HAP-1 (cell line): ENCODE results near the gene RAPGEF2.
"Not testable (repeated sequence)": the region's sequence is repeated elsewhere in the genome, so short reads cannot be mapped to it uniquely, and the experiment has no call there.

Experiments
- DNase-seq, 2 experiments: peaks; one replicate each; pipeline ENCODE4 v3.0.0-alpha.2; 2016 to 2020; ENCODE audit warnings: low spot score in 2 of 2
- H3K27me3 ChIP-seq: fragments of 250-450 bp; sonication (Bioruptor Pico); 2 replicates; pipeline ENCODE4 v1.5.1; 2020; ENCODE audit warnings: low read depth, mild to moderate bottlenecking, moderate library complexity
- H3K36me3 ChIP-seq: fragments of 250-450 bp; sonication (Bioruptor Pico); replicated peaks from 2 replicates; pipeline ENCODE4 v1.5.1; 2020; ENCODE audit warnings: mild to moderate bottlenecking
- H3K4me1 ChIP-seq: fragments of 250-450 bp; sonication (Bioruptor Pico); 2 replicates; pipeline ENCODE4 v1.5.1; 2020; ENCODE audit warnings: mild to moderate bottlenecking
- H3K4me3 ChIP-seq: fragments of 250-450 bp; sonication (Bioruptor Pico); 2 replicates; pipeline ENCODE4 v1.5.1; 2020; ENCODE audit warnings: mild to moderate bottlenecking, moderate library complexity
- H3K9me3 ChIP-seq: fragments of 250-450 bp; sonication (Bioruptor Pico); 2 replicates; pipeline ENCODE4 v1.5.1; 2020; ENCODE audit warnings: mild to moderate bottlenecking, moderate library complexity
- in situ Hi-C: fragments of 300-500 bp; cut with MboI; formaldehyde crosslinking; loops from 3 replicates; pipeline ENCODE4 v1.14.3; 2020; ENCODE audit warnings: low sequenced_read_pairs, inconsistent platforms, mixed read lengths

RAPGEF2 gene, protein sequence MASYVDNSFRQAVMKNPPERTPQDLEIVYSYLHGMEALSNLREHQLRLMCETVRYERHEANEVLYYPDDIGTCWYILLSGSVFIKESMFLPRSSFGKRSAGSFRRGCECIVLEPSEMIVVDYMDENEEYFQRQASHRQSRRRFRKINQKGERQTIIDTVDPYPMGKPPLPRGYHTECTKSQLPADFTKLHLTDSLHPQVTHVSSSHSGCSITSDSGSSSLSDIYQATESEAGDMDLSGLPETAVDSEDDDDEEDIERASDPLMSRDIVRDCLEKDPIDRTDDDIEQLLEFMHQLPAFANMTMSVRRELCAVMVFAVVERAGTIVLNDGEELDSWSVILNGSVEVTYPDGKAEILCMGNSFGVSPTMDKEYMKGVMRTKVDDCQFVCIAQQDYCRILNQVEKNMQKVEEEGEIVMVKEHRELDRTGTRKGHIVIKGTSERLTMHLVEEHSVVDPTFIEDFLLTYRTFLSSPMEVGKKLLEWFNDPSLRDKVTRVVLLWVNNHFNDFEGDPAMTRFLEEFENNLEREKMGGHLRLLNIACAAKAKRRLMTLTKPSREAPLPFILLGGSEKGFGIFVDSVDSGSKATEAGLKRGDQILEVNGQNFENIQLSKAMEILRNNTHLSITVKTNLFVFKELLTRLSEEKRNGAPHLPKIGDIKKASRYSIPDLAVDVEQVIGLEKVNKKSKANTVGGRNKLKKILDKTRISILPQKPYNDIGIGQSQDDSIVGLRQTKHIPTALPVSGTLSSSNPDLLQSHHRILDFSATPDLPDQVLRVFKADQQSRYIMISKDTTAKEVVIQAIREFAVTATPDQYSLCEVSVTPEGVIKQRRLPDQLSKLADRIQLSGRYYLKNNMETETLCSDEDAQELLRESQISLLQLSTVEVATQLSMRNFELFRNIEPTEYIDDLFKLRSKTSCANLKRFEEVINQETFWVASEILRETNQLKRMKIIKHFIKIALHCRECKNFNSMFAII (N-terminal part only)

DNA sequence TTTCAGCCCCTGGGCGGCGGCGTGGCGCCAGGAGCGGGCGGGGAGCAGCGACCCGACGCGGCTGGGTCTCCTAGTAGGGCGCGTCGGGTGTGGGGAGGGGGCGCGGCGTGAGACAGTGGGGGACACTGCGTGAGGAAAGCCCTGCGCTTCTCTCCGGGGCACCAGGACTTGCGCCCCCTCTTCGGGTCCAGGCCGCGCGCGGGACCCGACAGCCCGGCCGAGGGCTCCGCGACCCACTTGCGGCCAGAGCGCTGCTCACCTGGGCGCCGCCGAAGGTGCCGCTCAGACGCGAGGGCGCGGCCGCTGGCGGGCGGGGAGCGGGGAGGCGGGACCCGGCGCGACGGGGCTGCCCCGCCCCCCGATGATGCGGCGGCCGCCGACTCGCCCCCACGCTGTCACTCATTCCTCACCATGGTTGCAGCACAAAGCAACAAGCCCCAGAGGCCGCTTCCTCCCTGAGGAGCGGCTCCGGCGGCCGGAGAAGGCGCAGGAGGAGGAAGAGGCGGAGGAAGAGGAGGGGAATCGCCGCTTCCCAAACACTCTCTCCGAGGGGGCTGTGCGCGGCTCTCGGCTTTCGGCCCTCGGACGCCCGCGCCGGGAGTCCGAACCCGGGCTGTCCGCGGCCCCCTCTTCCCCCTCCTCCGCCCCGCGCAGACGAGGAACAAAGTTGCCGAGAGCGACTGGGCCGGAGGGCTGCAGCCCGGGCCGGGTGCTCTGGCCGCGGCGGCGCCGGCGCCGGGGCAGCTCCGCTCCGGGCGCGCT lies at the start of gene RAPGEF2:
TSS of gene RAPGEF2 (plus strand) at position 458 of the 762 bp plus-strand sequence. CDS start 1,084 bp downstream, outside the sequence.
- H3K27me3 ChIP-seq = no peaks in the 10 kb centered on the region
- in situ Hi-C loops = no loop called here
- DNase-seq = peak; percentile 86 to 94
- H3K4me1 ChIP-seq = peaks cover 26% of the 10 kb centered on the region
- peak within 1 kb of the TSS; percentile 86 for H3K4me3 ChIP-seq
- peaks cover 3% of the 10 kb centered on the region; the same call in 1 of the 2 replicates for H3K36me3 ChIP-seq
- H3K9me3 ChIP-seq = no peaks in the 10 kb centered on the region

DNA sequence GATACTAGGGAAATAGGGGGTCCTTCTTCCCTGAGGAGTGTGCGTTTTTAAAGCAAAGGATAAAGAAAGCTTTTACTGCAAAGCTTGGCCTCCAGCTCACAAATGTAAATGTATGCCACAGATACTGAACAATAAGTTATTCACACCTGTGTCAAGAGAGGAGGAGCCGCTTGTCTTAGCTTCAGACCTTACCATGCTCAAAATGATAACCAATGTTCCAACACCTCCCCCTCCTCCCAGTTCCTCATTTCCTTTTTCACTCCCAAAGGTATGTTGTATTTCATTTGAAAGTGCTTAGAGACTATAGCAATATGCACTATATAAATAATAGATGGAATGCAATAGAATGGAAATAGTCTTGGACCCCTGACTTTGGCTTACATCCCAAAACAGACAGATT lies 47.0 kb upstream of the RAPGEF2 start:
- in situ Hi-C loops = no loop called here
- H3K27me3 ChIP-seq = no peaks in the 10 kb centered on the region

DNA sequence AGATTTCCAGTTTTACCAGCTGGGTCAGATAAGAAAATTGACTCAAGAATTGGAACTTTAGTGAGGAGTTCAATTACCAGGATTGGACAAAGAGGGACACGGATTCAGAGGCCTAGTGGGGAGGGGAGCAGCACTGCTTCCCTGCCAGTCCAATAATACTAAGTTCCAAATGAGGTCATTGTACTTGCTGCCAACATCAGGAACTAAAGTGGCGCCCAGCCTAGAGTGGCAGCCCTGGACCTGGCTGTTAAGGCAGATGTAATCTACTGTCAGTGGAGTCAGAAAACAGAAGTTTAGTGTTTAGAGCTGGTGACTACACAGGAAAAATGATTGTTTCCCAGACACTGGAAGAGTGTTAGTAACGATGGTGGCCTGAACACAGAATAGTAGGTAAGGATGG lies 42.7 kb upstream of the RAPGEF2 start:
- Histone ChIP-seq H3K27me3 (no peaks in the 10 kb centered on the region), H3K4me3 (no peak overlapping the region), H3K9me3 (no peaks in the 10 kb centered on the region), H3K4me1 (peaks cover 16% of the 10 kb centered on the region), H3K36me3 (no peaks in the 10 kb centered on the region)
- in situ Hi-C loops = no loop called here
- no peak for DNase-seq

More for the DNA sequence above, 47.0 kb upstream of the RAPGEF2 start:
- DNase-seq = peak in 1 of 2 experiments; percentile 22
- Histone ChIP-seq H3K9me3 (no peaks in the 10 kb centered on the region), H3K36me3 (no peaks in the 10 kb centered on the region), H3K4me3 (no peak overlapping the region), H3K4me1 (peaks cover 21% of the 10 kb centered on the region)

DNA sequence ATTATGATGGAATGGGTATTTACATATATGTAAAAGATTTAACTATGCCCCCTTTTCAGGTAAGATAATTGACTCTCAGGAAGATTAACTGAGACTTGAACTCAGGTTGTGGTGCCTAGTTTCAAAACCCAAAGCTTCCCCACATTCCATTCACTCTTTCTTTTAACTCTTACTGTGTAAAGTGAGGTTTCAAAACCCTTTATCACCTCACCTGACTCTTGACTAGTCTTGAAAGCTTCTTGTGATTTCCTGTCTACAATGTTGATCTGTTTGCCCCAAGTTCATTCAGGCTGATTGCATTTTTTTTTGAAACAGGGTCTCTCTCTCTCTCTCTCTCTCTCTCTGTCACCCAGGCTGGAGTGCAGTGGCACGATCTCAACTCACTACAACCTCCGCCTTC lies 40.5 kb upstream of the RAPGEF2 start:
- in situ Hi-C loops = no loop called here
- H3K9me3 ChIP-seq = no peaks in the 10 kb centered on the region
- no peak for DNase-seq

DNA sequence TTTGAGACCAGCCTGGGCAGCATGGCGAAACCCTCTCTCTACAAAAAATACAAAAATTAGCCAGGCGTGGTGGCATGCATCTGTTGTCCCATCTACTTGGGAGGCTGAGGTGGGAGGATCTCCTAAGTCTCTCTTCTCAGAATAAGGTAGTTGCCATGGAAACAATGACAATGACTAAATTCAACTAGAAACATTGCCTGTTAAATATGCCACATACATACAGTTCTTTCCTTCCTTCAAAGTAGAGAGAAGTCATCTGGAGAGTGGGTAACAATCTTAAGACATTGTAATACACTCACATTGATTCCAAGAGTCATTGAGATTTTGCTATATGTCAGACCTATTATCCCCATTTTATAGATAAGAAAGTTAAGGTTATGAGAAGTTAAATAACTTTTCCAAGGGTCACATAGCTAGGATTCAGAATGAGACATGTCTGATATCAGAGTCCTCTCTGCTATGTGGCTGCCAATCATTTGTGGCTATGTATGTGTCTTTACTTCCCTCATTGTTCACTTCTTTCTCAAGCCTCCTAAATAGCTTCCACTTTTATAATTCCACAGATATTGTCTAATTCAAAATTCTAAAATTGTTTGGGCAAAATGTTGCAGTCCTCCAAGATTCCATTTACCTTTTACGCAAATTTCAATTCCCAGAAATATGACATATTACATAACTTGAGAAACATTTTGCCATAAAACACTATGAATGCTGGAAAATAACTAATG lies 37.2 kb upstream of the RAPGEF2 start:
- in situ Hi-C loops = no loop called here
- 0 out of 2 replicates have a peak, but pooled peaks cover 5% of the 10 kb centered on the region for H3K27me3 ChIP-seq
- H3K9me3 ChIP-seq = no peaks in the 10 kb centered on the region
- H3K4me3 ChIP-seq = no peak overlapping the region
- H3K36me3 ChIP-seq = no peaks in the 10 kb centered on the region
- DNase-seq = no peak
- H3K4me1 ChIP-seq = no peaks in the 10 kb centered on the region

More for the DNA sequence above, 40.5 kb upstream of the RAPGEF2 start:
- Histone ChIP-seq H3K27me3 (0 out of 2 replicates have a peak, but pooled peaks cover 5% of the 10 kb centered on the region), H3K36me3 (no peaks in the 10 kb centered on the region), H3K4me1 (no peaks in the 10 kb centered on the region), H3K4me3 (no peak overlapping the region)

DNA sequence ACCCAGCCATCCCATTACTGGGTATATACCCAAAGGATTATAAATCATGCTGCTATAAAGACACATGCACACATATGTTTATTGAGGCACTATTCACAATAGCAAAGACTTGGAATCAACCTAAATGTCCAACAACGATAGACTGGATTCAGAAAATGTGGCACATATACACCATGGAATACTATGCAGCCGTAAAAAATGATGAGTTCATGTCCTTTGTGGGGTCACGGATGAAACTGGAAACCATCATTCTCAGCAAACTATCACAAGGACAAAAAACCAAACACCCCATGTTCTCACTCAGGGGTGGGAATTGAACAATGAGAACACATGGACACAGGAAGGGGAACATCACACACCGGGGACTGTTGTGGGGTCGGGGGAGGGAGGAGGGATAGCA lies 34.7 kb upstream of the RAPGEF2 start:
- H3K9me3 ChIP-seq, H3K36me3 ChIP-seq, H3K27me3 ChIP-seq, H3K4me1 ChIP-seq, in situ Hi-C loops, H3K4me3 ChIP-seq, DNase-seq: not testable (repeated sequence)

DNA sequence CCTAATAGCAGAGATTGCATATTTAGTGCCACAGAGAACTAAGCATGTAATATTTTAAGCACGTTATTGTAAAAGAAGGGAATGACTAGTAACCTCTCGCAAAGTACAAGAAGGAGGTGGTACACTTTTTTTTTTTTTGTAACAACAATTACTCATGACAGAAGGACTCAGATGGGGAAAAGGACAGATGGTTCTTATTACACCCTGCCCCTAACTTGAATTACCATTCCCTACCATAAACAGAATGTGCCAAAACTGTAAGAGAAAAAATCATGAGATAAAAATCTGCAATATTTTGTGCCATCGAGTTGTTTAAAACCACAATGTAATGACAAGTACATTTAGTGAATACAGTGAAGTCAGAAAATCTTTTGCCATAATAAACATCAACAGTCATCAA lies 33.0 kb upstream of the RAPGEF2 start:
- no peak for DNase-seq
- no peak overlapping the region for H3K4me3 ChIP-seq
- no peaks in the 10 kb centered on the region for H3K36me3 ChIP-seq
- in situ Hi-C loops = no loop called here
- H3K9me3 ChIP-seq = no peaks in the 10 kb centered on the region
- 0 out of 2 replicates have a peak, but pooled peaks cover 5% of the 10 kb centered on the region for H3K27me3 ChIP-seq
- H3K4me1 ChIP-seq = 0 out of 2 replicates have a peak, but pooled peaks cover 3% of the 10 kb centered on the region

DNA sequence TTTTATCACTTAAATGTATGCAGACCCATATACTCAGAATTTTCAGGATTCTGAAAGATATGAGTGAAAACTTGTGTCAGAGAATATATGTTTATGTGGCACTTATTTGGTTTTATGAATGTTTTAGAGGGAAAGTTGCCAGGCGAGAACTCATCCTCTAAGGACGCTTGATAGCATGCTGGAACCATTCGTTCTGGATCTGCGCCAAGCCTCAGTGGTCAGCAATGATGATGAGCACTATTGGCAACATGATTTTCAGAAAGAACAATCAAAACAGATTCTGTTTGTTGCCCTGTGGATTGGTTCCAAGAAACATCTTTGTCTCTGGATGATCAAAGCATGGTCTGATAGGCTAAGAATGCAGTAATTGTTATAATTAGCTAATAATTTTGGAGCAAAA lies 32.1 kb upstream of the RAPGEF2 start:
- Histone ChIP-seq H3K4me3 (no peak overlapping the region), H3K4me1 (0 out of 2 replicates have a peak, but pooled peaks cover 3% of the 10 kb centered on the region), H3K9me3 (no peaks in the 10 kb centered on the region), H3K36me3 (no peaks in the 10 kb centered on the region), H3K27me3 (0 out of 2 replicates have a peak, but pooled peaks cover 4% of the 10 kb centered on the region)
- in situ Hi-C loops = no loop called here
- no peak for DNase-seq

DNA sequence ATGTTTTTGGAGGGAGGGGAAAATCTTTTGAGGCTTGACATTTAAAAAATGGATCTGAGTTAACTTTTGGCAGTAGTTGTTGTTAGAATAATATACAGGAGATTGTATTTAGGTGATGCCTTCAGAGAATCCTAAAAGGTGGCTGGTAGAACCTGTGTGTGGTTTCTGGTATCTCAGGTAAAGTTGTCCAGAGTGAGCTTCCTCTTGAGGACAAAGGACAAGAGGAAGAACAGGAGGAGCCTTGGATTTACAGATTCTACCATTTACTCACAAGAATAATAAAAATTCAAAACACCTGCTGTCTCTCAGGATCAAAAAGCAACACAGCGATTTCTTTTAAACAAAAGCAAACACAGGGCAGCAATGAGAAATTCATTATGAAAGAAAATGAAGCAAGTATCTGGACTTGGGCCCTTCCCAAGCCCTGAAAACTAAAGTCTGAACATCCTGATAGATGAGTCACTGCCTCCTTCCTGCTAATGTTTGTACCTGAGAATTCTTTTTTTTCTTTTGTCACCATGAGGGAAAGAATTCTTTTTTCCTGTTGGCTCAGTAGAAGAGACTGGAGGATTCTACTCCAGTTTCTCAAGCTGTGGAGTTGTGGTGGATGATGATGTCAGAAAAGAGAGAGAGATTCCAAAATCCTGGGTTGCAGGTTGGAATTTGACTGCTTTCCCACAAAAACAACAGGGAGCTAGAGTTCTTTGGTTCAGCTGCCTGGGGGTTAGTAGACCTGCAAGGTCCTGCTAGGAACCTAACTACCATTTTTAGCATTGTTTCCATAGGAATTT lies 31.5 kb upstream of the RAPGEF2 start:
- no peaks in the 10 kb centered on the region for H3K9me3 ChIP-seq
- H3K36me3 ChIP-seq = no peaks in the 10 kb centered on the region
- H3K27me3 ChIP-seq = no peaks in the 10 kb centered on the region
- DNase-seq = no peak
- no peak overlapping the region for H3K4me3 ChIP-seq
- in situ Hi-C loops = no loop called here
- 0 out of 2 replicates have a peak, but pooled peaks cover 3% of the 10 kb centered on the region for H3K4me1 ChIP-seq

DNA sequence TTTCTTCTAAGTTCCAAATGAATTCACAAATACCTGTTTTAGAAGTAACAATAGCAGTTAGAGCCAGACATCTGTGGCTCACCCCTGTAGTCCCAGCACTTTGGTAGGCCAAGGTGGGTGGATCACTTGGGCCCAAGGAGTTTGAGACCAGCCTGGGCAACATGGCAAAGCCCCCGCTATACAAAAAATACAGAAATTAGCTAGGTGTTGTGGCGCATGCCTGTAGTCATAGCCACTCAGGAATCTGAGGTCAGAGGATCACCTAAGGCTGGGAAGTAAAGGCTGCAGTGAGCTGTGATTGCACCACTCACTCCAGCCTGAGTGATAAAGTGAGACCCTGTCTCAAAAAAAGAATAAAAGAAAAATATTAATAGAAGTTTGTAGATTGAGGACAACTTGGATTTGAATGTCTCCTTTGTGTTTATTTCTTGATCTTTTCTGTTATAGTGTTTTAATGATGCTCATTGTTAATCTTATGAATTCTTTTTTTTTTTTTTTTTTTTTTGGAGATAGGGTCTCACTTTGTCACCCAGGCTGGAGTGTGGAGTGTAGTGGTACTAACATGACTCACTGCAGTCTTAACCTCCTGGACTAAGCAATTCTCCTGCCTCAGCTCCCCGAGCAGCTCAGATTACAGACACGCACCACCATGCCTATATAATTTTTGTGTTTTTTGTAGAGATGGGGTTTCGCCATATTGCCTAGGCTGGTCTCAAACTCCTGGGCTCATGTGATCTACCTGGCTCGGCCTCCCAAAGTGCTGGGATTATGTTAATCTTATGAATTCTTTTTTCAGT lies 30.7 kb upstream of the RAPGEF2 start:
- no peak overlapping the region for H3K4me3 ChIP-seq
- 0 out of 2 replicates have a peak, but pooled peaks cover 3% of the 10 kb centered on the region for H3K4me1 ChIP-seq
- in situ Hi-C loops = no loop called here
- H3K36me3 ChIP-seq = no peaks in the 10 kb centered on the region
- H3K27me3 ChIP-seq = no peaks in the 10 kb centered on the region
- DNase-seq = no peak
- no peaks in the 10 kb centered on the region for H3K9me3 ChIP-seq

DNA sequence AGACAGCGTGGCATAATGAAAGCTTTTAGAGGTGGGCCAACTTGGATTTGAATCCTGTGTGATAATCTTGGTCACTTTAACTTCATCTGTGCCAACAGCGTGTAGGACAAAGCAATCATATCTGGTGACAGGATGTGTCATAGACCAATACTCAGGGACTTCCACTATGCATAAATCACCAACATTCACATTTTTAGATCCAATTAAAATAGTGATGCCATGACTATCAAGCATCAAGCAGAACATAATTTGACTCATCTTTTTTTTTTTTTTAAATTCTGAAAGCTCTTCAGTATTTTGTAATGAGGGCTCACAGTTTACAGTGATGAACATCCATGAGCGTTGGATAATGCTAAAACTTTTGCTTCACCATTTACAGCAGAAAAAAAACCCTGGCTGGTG lies 27.3 kb upstream of the RAPGEF2 start:
- Histone ChIP-seq H3K4me1 (0 out of 2 replicates have a peak, but pooled peaks cover 3% of the 10 kb centered on the region), H3K36me3 (no peaks in the 10 kb centered on the region), H3K9me3 (no peaks in the 10 kb centered on the region), H3K27me3 (no peaks in the 10 kb centered on the region), H3K4me3 (no peak overlapping the region)
- in situ Hi-C loops = no loop called here
- no peak for DNase-seq
